ENCODE results near the gene EGLN1.

The EGLN1 gene

GRCh38 chr1:231420299-231420958 is 1.7 kb downstream of the EGLN1 start:
- no peak for DNase-seq (ENCODE audit: low spot score)
- in situ Hi-C loops (cut with MboI; ENCODE audit: low pct_unique_long_range_greater_than_20kb, low sequenced_read_pairs, unreplicated experiment), result no loop called here
- TF ChIP-seq CTCF (IDR thresholded peaks at IDR 0.05; ENCODE audit: extremely low read depth, insufficient read depth, missing control alignments), result no peak

DNA sequence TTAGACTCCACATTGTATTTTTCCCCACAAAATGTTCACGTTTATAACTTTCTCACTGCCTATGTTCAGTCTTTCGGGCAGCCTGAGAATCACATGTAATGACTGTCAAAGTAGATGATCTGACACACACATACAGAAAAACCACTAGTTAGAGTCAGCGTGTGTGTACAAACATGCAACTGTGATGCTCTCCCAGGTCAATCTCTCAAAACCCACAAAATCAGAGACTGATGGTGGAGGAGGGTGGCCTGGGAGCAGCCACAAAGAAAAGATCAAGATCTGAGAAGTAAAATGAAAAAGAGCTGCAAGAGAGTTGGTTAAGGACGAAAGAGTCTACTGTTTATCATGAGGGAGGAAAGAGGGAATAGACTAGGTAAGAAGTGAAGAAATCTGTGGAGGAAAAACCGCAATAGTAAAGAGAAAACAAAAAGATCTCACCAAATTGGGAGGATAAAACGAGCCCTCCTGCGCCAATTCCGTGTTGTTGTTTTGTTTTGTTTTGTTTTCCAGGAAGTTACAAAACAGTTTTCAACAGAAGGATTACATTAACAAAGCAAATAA is 2.3 kb downstream of the EGLN1 start:
- DNase-seq (ENCODE audit: low spot score), result no peak
- in situ Hi-C loops (cut with MboI; ENCODE audit: low pct_unique_long_range_greater_than_20kb, low sequenced_read_pairs, unreplicated experiment), result loop anchor here (10.0 kb wide), 1 partner anchor 105 kb away; the partner anchor contains the start of gene TSNAX
- no peak for TF ChIP-seq CTCF (IDR thresholded peaks at IDR 0.05; ENCODE audit: extremely low read depth, insufficient read depth, missing control alignments)

GRCh38 chr1:231419147-231419546 is 2.9 kb downstream of the EGLN1 start:
- no peak for DNase-seq (ENCODE audit: low spot score)
- in situ Hi-C loops (cut with MboI; ENCODE audit: low pct_unique_long_range_greater_than_20kb, low sequenced_read_pairs, unreplicated experiment), result loop anchor here (10.0 kb wide), 1 partner anchor 106 kb away; the partner anchor contains the start of gene TSNAX
- TF ChIP-seq CTCF (IDR thresholded peaks at IDR 0.05; ENCODE audit: extremely low read depth, insufficient read depth, missing control alignments), result no peak

- TF ChIP-seq CTCF (IDR thresholded peaks at IDR 0.05; ENCODE audit: extremely low read depth, insufficient read depth, missing control alignments), result no peak
- in situ Hi-C loops (cut with MboI; ENCODE audit: low pct_unique_long_range_greater_than_20kb, low sequenced_read_pairs, unreplicated experiment), result loop anchor here (10.0 kb wide), 1 partner anchor 106 kb away; the partner anchor contains the start of gene TSNAX
- no peak for DNase-seq (ENCODE audit: low spot score)
Observed at GRCh38 chr1:231418741-231419107, 3.4 kb downstream of the EGLN1 start.

DNA sequence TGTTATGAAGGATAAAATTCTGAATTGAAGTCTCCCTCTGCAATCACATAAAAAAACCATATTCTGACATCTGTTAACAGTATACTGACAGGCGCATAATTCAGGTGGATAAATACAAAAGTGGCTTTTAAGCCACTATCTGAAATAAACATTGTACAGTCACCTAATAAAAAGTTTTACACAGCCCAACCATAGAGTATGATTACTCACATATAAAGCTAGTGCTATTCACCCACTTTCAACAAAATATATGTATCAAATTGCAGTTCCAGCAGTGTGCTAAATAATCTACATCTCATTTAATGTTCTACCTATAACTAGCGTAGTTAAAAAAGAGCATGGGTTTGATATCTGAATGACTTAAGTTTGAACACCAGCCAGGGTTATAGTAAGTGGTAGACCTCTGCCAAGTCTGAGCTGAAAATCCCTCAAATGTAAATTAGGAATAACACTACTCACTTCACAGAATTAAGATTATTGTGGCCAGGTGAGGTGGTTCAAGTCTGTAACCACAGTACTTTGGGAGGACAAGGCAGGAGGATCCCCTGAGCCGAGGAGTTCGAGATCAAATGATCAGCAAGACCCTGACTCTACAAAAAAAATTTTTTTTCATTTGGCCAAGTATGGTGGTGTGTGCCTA is 3.9 kb downstream of the EGLN1 start:
- no peak for TF ChIP-seq CTCF (IDR thresholded peaks at IDR 0.05; ENCODE audit: extremely low read depth, insufficient read depth, missing control alignments)
- DNase-seq (ENCODE audit: low spot score), result no peak
- in situ Hi-C loops (cut with MboI; ENCODE audit: low pct_unique_long_range_greater_than_20kb, low sequenced_read_pairs, unreplicated experiment), result loop anchor here (10.0 kb wide), 1 partner anchor 107 kb away; the partner anchor contains the start of gene TSNAX

DNA sequence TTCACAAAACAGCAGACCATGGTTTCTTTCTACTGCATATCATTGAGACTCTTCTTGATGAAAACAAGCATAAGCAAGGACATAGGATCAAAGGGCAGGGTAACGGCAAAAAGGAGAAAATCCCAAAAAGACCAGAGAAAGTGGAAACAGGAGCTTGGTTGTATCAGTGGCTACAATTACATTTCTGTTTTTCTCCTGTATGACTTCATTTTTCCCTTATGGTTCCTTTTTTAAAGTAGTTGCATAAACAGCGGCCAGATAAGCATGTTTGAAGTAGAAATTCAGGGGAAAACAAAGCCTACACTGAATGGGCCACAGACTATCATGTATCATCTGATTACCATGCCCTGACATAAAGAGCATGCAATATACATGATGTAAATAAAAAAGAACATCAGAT is 4.6 kb downstream of the EGLN1 start:
- no peak for DNase-seq (ENCODE audit: low spot score)
- in situ Hi-C loops (cut with MboI; ENCODE audit: low pct_unique_long_range_greater_than_20kb, low sequenced_read_pairs, unreplicated experiment), result loop anchor here (10.0 kb wide), 1 partner anchor 107 kb away; the partner anchor contains the start of gene TSNAX
- TF ChIP-seq CTCF (IDR thresholded peaks at IDR 0.05; ENCODE audit: extremely low read depth, insufficient read depth, missing control alignments), result no peak
